GM12878 (cell line): ENCODE measurements around the gene PDZD7. TPM values are rescaled to one million over a fixed set of nuclear protein-coding genes. Genes with fewer than 3 reads are reported as not detected.

Experiments used
- ATAC-seq: fragments of 200-7000 bp; cut with Tn5 transposase; 3 replicates; pipeline ENCODE4 v1.9.1; 2020; ENCODE audit warnings: mild to moderate bottlenecking, moderate library complexity
- BruUV-seq: library from RNA; stranded (reverse); fragments of 400-500 nt; replicated peaks from 2 replicates; lab custom pipeline; 2021; lab: Mats Ljungman, UMichigan
- CTCF ChIA-PET: fragments of 300-600 bp; sonication (Branson Sonifier 250); formaldehyde crosslinking; extraction: SDS; loops from one replicate; lab custom pipeline; 2021; ENCODE audit warnings: inconsistent platforms; lab: Yijun Ruan, JAX
- POLR2A ChIA-PET: fragments of 350-600 bp; formaldehyde crosslinking; extraction: SDS; loops from one replicate; lab custom pipeline; 2021; ENCODE audit warnings: inconsistent platforms; lab: Charles Lee
- RAD21 ChIA-PET: fragments of 300-600 bp; sonication (Branson Sonifier 250); formaldehyde crosslinking; loops from one replicate; lab custom pipeline; 2023; ENCODE audit warnings: antibody characterized with exemption; ENCODE audit not compliant: unreplicated experiment; lab: Charles Lee
- SMC1A ChIA-PET: fragments of 300-600 bp; sonication (Branson Sonifier 250); formaldehyde crosslinking; loops from one replicate; lab custom pipeline; 2023; ENCODE audit not compliant: unreplicated experiment, uncharacterized antibody; lab: Charles Lee
- DNase-seq: peaks from one replicate; pipeline ENCODE4 v3.0.0-alpha.2; 2011; ENCODE audit warnings: low read depth, low spot score
- FAIRE-seq: peaks from 3 replicates; lab custom pipeline; 2011; peaks lifted over from hg19 to GRCh38; lab: Jason Lieb, UNC
- H2AFZ ChIP-seq: 2 replicates; pipeline ENCODE4 v1.6.0; 2011; ENCODE audit warnings: low read depth, low read length, control low read depth; ENCODE audit not compliant: control insufficient read depth
- H3K27ac ChIP-seq: 2 replicates; pipeline ENCODE4 v1.5.1; 2011; ENCODE audit warnings: control low read depth; ENCODE audit not compliant: control insufficient read depth, insufficient read depth
- H3K27me3 ChIP-seq, 2 experiments: replicated peaks in 1 of 2; 2 replicates each; pipeline versions ENCODE4 v1.6.0 to v1.6.1; 2011; ENCODE audit warnings: low read length in 1 of 2; ENCODE audit not compliant: control insufficient read depth in 2 of 2, insufficient read depth in 2 of 2
- H3K36me3 ChIP-seq, 2 experiments: 2 replicates each; pipeline ENCODE4 v1.5.1; 2011; ENCODE audit warnings: low read length in 1 of 2; ENCODE audit not compliant: control insufficient read depth in 2 of 2, insufficient read depth in 2 of 2
- H3K4me1 ChIP-seq: 2 replicates; pipeline ENCODE4 v1.6.1; 2011; ENCODE audit warnings: mild to moderate bottlenecking, low read length, moderate library complexity, mixed read lengths; ENCODE audit not compliant: control insufficient read depth, insufficient read depth
- H3K4me2 ChIP-seq: 2 replicates; pipeline ENCODE4 v1.6.0; 2011; ENCODE audit warnings: control low read depth; ENCODE audit not compliant: control insufficient read depth, insufficient read depth
- H3K4me3 ChIP-seq: fragments of 200-600 bp; sonication (generic); 2 replicates; pipeline ENCODE4 v1.5.1; 2016
- H3K79me2 ChIP-seq: 2 replicates; pipeline ENCODE4 v1.6.0; 2011; ENCODE audit warnings: low read length; ENCODE audit not compliant: control insufficient read depth, insufficient read depth
- H3K9ac ChIP-seq: 2 replicates; pipeline ENCODE4 v1.8.0; 2011; ENCODE audit warnings: low read length, control low read depth, mixed read lengths; ENCODE audit not compliant: control insufficient read depth, insufficient read depth
- H3K9me3 ChIP-seq: replicated peaks from 3 replicates; pipeline ENCODE4 v1.5.1; 2011; ENCODE audit warnings: mild to moderate bottlenecking, low read length; ENCODE audit not compliant: control insufficient read depth, insufficient read depth
- H4K20me1 ChIP-seq: 2 replicates; pipeline ENCODE4 v1.6.0; 2011; ENCODE audit not compliant: control insufficient read depth, insufficient read depth
- MYC ChIP-seq: IDR thresholded peaks from 2 replicates; pipeline ENCODE4 v1.6.1; 2011; ENCODE audit warnings: mild to moderate bottlenecking, low read length, moderate library complexity, inconsistent platforms; ENCODE audit not compliant: insufficient read depth, insufficient replicate concordance, insufficient read length, severe bottlenecking
- NBN ChIP-seq: fragments of 450-650 bp; IDR thresholded peaks from 2 replicates; pipeline ENCODE4 v1.6.1; 2016
- NR2C2 ChIP-seq: IDR thresholded peaks from 2 replicates; pipeline ENCODE4 v1.6.1; 2011; ENCODE audit warnings: borderline replicate concordance, low read depth; ENCODE audit not compliant: control insufficient read depth, insufficient read length
- RBBP5 ChIP-seq: fragments of 200-600 bp; sonication (generic); conservative IDR thresholded peaks from 2 replicates; pipeline ENCODE4 v1.6.1; 2016
- SPI1 ChIP-seq: IDR thresholded peaks from 2 replicates; pipeline ENCODE4 v1.6.1; 2011; ENCODE audit warnings: low read depth, mild to moderate bottlenecking, low read length, moderate library complexity, borderline replicate concordance; ENCODE audit not compliant: insufficient read depth
- WGBS: methylation state at CpG from one replicate; pipeline ENCODE4 v1.1.6; 2016; ENCODE audit warnings: low lambda C conversion rate; ENCODE audit not compliant: insufficient replicate concordance, insufficient coverage; ENCODE audit errors: missing lambda C conversion rate; 5-methylcytosine and 5-hydroxymethylcytosine counted together
- in situ Hi-C: fragments of 300-500 bp; cut with MboI; formaldehyde crosslinking; loops from 9 replicates; pipeline ENCODE4 v1.14.3; 2018; ENCODE audit warnings: mixed read lengths
- intact Hi-C: fragments of 100-400 bp; cut with micrococcal nuclease; formaldehyde crosslinking; loops from one replicate; pipeline ENCODE4 v1.14.2; 2022; ENCODE audit not compliant: unreplicated experiment
- polyA plus RNA-seq, 11 experiments: library from polyadenylated mRNA; depleted of rRNA in 4 of 11; unstranded in 6 of 11; stranded (reverse) in 5 of 11; fragments of >200 nt; fragmentation: Nextera tagmentation in 4 of 11; fragmentation: Illumina TruSeq in 1 of 11; extraction: Ambion mirVana in 4 of 11; extraction: Trizol in 1 of 11; gene quantifications; 1 replicate in 1 of 11; 2 replicates in 10 of 11; pipeline versions ENCODE4 v1.2.1 to v1.2.3, GENCODE V29; 2011 to 2016; ENCODE audit warnings: inconsistent platforms in 2 of 11, missing spikeins in 2 of 11, low read depth in 1 of 11
- total RNA-seq, 4 experiments: library from RNA; depleted of rRNA in 3 of 4; stranded (reverse); fragments of >200 nt in 3 of 4; fragmentation: Illumina TruSeq in 1 of 4; extraction: Trizol in 1 of 4; gene quantifications; 2 replicates each; pipeline versions ENCODE4 v1.2.1 to v1.2.3, GENCODE V29; 2013 to 2021
- TF ChIP-seq, protein P1 (sequence below): fragments of 450-650 bp; IDR thresholded peaks from 2 replicates; pipeline ENCODE4 v1.6.1; 2017; ENCODE audit warnings: antibody characterized with exemption, mild to moderate bottlenecking, moderate library complexity
- TF ChIP-seq, protein P2 (sequence below): IDR thresholded peaks from 2 replicates; pipeline ENCODE4 v1.6.1; 2012; ENCODE audit warnings: low read depth, low read length, improper control_type of control experiment

The PDZD7 gene
- total and polyA plus RNA-seq, 10 of the 15 experiments (the other 5 are each of a cell fraction or from before 2014, with no cell fraction given), result 0.01 to 0.20 (median 0.03) TPM; not detected in 7

DNA sequence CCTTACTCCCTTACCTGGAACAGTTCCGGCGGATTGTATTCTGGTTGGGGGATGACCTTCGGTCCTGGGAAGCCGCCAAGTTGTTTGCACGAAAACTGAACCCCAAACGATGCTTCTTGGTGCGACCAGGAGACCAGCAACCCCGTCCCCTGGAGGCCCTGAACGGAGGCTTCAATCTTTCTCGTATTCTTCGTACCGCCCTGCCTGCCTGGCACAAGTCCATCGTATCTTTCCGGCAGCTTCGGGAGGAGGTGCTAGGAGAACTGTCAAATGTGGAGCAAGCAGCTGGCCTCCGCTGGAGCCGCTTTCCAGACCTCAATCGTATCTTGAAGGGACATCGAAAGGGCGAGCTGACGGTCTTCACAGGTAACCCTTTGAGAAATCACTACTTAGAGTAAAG lies 41.8 kb downstream of the PDZD7 start:
- peaks cover 14% of the 10 kb centered on the region in 2 experiments for H3K36me3 ChIP-seq
- no peak overlapping the region for H3K9ac ChIP-seq
- H4K20me1 ChIP-seq, result no peaks in the 10 kb centered on the region
- H3K27me3 ChIP-seq, result no peaks in the 10 kb centered on the region
- H3K79me2 ChIP-seq, result peaks cover 37% of the 10 kb centered on the region
- ChIA-PET SMC1A (no interaction called here), CTCF (interaction anchor here (5.5 kb wide), 1 partner anchor 8 kb away, joined by 42 read pairs; no protein-coding TSS in a partner anchor), POLR2A (interaction anchor here (1.3 kb wide), 1 partner anchor 8 kb away, joined by 3 read pairs; no protein-coding TSS in a partner anchor), RAD21 (no interaction called here)
- TF ChIP-seq, protein P1, sequence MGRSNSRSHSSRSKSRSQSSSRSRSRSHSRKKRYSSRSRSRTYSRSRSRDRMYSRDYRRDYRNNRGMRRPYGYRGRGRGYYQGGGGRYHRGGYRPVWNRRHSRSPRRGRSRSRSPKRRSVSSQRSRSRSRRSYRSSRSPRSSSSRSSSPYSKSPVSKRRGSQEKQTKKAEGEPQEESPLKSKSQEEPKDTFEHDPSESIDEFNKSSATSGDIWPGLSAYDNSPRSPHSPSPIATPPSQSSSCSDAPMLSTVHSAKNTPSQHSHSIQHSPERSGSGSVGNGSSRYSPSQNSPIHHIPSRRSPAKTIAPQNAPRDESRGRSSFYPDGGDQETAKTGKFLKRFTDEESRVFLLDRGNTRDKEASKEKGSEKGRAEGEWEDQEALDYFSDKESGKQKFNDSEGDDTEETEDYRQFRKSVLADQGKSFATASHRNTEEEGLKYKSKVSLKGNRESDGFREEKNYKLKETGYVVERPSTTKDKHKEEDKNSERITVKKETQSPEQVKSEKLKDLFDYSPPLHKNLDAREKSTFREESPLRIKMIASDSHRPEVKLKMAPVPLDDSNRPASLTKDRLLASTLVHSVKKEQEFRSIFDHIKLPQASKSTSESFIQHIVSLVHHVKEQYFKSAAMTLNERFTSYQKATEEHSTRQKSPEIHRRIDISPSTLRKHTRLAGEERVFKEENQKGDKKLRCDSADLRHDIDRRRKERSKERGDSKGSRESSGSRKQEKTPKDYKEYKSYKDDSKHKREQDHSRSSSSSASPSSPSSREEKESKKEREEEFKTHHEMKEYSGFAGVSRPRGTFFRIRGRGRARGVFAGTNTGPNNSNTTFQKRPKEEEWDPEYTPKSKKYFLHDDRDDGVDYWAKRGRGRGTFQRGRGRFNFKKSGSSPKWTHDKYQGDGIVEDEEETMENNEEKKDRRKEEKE, result no peak
- no peak for TF ChIP-seq RBBP5
- TF ChIP-seq MYC, result no peak
- TF ChIP-seq SPI1, result no peak
- TF ChIP-seq, protein P2, sequence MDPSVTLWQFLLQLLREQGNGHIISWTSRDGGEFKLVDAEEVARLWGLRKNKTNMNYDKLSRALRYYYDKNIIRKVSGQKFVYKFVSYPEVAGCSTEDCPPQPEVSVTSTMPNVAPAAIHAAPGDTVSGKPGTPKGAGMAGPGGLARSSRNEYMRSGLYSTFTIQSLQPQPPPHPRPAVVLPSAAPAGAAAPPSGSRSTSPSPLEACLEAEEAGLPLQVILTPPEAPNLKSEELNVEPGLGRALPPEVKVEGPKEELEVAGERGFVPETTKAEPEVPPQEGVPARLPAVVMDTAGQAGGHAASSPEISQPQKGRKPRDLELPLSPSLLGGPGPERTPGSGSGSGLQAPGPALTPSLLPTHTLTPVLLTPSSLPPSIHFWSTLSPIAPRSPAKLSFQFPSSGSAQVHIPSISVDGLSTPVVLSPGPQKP, result no peak
- no peak for TF ChIP-seq NR2C2
- no peak for TF ChIP-seq NBN
- in situ Hi-C loops (no loop called here), intact Hi-C loops (no loop called here)
- BruUV-seq, result no TSS peak
- WGBS, result 95% methylated on average over 21 of the region's 21 CpGs
- no peak overlapping the region for H2AFZ ChIP-seq
- ATAC-seq (no peak), DNase-seq (no peak), FAIRE-seq (no peak)
- H3K27ac ChIP-seq, result no peak overlapping the region
- no peak overlapping the region; the same call in 1 of the 2 replicates for H3K4me3 ChIP-seq
- no peaks in the 10 kb centered on the region for H3K9me3 ChIP-seq
- peak overlapping the region; percentile 100; the same call in 1 of the 2 replicates for H3K4me2 ChIP-seq
- H3K4me1 ChIP-seq, result peaks cover 16% of the 10 kb centered on the region
